GM23338 (cell line): ENCODE data around the gene MRPS7. TPM values are rescaled to one million over a fixed set of nuclear protein-coding genes. Genes with fewer than 3 reads are reported as not detected.
A peak's percentile ranks its signal among the peaks of the same experiment; 100 is the strongest.

Experiments
- CREB1 ChIP-seq: fragments of 250-450 bp; sonication (Bioruptor Pico); IDR thresholded peaks from 2 replicates; pipeline ENCODE4 v1.5.0; 2020; ENCODE audit warnings: low read depth, mild to moderate bottlenecking, moderate library complexity
- EZH2 ChIP-seq: fragments of 200-600 bp; sonication (generic); IDR thresholded peaks from one replicate; pipeline ENCODE4 v1.8.0; 2017; ENCODE audit warnings: antibody characterized with exemption, mild to moderate bottlenecking, low read depth; ENCODE audit not compliant: unreplicated experiment
- EZH2phosphoT487 ChIP-seq: fragments of 200-600 bp; sonication (generic); IDR thresholded peaks from one replicate; pipeline ENCODE4 v1.8.1; 2018; ENCODE audit warnings: antibody characterized with exemption; ENCODE audit not compliant: unreplicated experiment
- JUNB ChIP-seq: IDR thresholded peaks from one replicate; pipeline ENCODE4 v1.6.1; 2016; ENCODE audit warnings: antibody characterized with exemption; ENCODE audit not compliant: unreplicated experiment
- POLR2AphosphoS5 ChIP-seq: IDR thresholded peaks from 2 replicates; pipeline ENCODE4 v1.6.1; 2016; ENCODE audit warnings: antibody characterized with exemption, low read depth
- REST ChIP-seq: IDR thresholded peaks from one replicate; pipeline ENCODE4 v1.6.1; 2018; ENCODE audit warnings: antibody characterized with exemption; ENCODE audit not compliant: unreplicated experiment
- STAT1 ChIP-seq: IDR thresholded peaks from one replicate; pipeline ENCODE4 v1.6.1; 2016; ENCODE audit warnings: antibody characterized with exemption; ENCODE audit not compliant: unreplicated experiment
- ZNF114 ChIP-seq: fragments of 250-450 bp; sonication (Bioruptor Pico); IDR thresholded peaks from 2 replicates; pipeline ENCODE4 v1.5.0; 2020; ENCODE audit warnings: mild to moderate bottlenecking, moderate library complexity
- ZNF331 ChIP-seq: fragments of 250-450 bp; sonication (Bioruptor Pico); IDR thresholded peaks from 2 replicates; pipeline ENCODE4 v1.5.0; 2020; ENCODE audit warnings: low read depth, mild to moderate bottlenecking, moderate library complexity
- polyA plus RNA-seq: library from polyadenylated mRNA; unstranded; fragments of >200 nt; fragmentation: Nextera tagmentation; extraction: Ambion mirVana; gene quantifications from 2 replicates; pipeline ENCODE4 v1.2.1, GENCODE V29; 2016
- total RNA-seq: library from RNA; depleted of rRNA; stranded (reverse); fragments of >200 nt; shearing (Covaris generic); gene quantifications from 2 replicates; pipeline ENCODE4 v1.2.3, GENCODE V29; 2014
- TF ChIP-seq, protein P1 (sequence below): fragments of 250-450 bp; sonication (Bioruptor Pico); IDR thresholded peaks from 2 replicates; pipeline ENCODE4 v1.5.0; 2020; ENCODE audit warnings: mild to moderate bottlenecking, moderate library complexity
- TF ChIP-seq, protein P2 (sequence below): IDR thresholded peaks from 2 replicates; pipeline ENCODE4 v1.6.1; 2016; ENCODE audit warnings: antibody characterized with exemption
- TF ChIP-seq, protein P3 (sequence below), 2 experiments: fragments of 200-600 bp in 1 of 2; sonication (generic) in 1 of 2; conservative IDR thresholded peaks; 2 replicates each; pipeline versions ENCODE4 v1.5.1 to v1.6.1; 2016 to 2017; ENCODE audit warnings: antibody characterized with exemption in 2 of 2, low read depth in 2 of 2, mild to moderate bottlenecking in 2 of 2, moderate library complexity in 1 of 2

Gene MRPS7
- total and polyA plus RNA-seq, 2 experiments from 2014 or later = 60.6 to 114 TPM

- TF ChIP-seq, protein P1, sequence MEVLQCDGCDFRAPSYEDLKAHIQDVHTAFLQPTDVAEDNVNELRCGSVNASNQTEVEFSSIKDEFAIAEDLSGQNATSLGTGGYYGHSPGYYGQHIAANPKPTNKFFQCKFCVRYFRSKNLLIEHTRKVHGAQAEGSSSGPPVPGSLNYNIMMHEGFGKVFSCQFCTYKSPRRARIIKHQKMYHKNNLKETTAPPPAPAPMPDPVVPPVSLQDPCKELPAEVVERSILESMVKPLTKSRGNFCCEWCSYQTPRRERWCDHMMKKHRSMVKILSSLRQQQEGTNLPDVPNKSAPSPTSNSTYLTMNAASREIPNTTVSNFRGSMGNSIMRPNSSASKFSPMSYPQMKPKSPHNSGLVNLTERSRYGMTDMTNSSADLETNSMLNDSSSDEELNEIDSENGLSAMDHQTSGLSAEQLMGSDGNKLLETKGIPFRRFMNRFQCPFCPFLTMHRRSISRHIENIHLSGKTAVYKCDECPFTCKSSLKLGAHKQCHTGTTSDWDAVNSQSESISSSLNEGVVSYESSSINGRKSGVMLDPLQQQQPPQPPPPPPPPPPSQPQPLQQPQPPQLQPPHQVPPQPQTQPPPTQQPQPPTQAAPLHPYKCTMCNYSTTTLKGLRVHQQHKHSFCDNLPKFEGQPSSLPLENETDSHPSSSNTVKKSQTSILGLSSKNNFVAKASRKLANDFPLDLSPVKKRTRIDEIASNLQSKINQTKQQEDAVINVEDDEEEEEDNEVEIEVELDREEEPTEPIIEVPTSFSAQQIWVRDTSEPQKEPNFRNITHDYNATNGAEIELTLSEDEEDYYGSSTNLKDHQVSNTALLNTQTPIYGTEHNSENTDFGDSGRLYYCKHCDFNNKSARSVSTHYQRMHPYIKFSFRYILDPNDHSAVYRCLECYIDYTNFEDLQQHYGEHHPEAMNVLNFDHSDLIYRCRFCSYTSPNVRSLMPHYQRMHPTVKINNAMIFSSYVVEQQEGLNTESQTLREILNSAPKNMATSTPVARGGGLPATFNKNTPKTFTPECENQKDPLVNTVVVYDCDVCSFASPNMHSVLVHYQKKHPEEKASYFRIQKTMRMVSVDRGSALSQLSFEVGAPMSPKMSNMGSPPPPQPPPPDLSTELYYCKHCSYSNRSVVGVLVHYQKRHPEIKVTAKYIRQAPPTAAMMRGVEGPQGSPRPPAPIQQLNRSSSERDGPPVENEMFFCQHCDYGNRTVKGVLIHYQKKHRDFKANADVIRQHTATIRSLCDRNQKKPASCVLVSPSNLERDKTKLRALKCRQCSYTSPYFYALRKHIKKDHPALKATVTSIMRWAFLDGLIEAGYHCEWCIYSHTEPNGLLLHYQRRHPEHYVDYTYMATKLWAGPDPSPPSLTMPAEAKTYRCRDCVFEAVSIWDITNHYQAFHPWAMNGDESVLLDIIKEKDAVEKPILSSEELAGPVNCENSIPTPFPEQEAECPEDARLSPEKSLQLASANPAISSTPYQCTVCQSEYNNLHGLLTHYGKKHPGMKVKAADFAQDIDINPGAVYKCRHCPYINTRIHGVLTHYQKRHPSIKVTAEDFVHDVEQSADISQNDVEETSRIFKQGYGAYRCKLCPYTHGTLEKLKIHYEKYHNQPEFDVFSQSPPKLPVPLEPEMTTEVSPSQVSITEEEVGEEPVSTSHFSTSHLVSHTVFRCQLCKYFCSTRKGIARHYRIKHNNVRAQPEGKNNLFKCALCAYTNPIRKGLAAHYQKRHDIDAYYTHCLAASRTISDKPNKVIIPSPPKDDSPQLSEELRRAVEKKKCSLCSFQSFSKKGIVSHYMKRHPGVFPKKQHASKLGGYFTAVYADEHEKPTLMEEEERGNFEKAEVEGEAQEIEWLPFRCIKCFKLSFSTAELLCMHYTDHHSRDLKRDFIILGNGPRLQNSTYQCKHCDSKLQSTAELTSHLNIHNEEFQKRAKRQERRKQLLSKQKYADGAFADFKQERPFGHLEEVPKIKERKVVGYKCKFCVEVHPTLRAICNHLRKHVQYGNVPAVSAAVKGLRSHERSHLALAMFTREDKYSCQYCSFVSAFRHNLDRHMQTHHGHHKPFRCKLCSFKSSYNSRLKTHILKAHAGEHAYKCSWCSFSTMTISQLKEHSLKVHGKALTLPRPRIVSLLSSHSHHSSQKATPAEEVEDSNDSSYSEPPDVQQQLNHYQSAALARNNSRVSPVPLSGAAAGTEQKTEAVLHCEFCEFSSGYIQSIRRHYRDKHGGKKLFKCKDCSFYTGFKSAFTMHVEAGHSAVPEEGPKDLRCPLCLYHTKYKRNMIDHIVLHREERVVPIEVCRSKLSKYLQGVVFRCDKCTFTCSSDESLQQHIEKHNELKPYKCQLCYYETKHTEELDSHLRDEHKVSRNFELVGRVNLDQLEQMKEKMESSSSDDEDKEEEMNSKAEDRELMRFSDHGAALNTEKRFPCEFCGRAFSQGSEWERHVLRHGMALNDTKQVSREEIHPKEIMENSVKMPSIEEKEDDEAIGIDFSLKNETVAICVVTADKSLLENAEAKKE (CRISPR knock-in tag) = no peak
- TF ChIP-seq ZNF114 (no peak), ZNF331 (CRISPR knock-in tag) (no peak), EZH2phosphoT487 (no peak), POLR2AphosphoS5 (peak; percentile 54), JUNB (no peak), STAT1 (no peak), REST (peak; percentile 6), EZH2 (no peak), CREB1 (CRISPR knock-in tag) (peak; percentile 94)
- TF ChIP-seq, protein P2, sequence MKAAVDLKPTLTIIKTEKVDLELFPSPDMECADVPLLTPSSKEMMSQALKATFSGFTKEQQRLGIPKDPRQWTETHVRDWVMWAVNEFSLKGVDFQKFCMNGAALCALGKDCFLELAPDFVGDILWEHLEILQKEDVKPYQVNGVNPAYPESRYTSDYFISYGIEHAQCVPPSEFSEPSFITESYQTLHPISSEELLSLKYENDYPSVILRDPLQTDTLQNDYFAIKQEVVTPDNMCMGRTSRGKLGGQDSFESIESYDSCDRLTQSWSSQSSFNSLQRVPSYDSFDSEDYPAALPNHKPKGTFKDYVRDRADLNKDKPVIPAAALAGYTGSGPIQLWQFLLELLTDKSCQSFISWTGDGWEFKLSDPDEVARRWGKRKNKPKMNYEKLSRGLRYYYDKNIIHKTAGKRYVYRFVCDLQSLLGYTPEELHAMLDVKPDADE = no peak
- TF ChIP-seq, protein P3, sequence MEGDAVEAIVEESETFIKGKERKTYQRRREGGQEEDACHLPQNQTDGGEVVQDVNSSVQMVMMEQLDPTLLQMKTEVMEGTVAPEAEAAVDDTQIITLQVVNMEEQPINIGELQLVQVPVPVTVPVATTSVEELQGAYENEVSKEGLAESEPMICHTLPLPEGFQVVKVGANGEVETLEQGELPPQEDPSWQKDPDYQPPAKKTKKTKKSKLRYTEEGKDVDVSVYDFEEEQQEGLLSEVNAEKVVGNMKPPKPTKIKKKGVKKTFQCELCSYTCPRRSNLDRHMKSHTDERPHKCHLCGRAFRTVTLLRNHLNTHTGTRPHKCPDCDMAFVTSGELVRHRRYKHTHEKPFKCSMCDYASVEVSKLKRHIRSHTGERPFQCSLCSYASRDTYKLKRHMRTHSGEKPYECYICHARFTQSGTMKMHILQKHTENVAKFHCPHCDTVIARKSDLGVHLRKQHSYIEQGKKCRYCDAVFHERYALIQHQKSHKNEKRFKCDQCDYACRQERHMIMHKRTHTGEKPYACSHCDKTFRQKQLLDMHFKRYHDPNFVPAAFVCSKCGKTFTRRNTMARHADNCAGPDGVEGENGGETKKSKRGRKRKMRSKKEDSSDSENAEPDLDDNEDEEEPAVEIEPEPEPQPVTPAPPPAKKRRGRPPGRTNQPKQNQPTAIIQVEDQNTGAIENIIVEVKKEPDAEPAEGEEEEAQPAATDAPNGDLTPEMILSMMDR (conservative IDR thresholded peaks at IDR 0.05; ENCODE audit: low read depth in 2 of 2) = peak; percentile 40 to 68; a peak in 3 of 4 replicates
These were observed 9.7 kb downstream of the MRPS7 start (continued) for GRCh38 chr17:75271233-75271954.
